CD4-positive, alpha-beta T cell (primary cell): ENCODE results near the gene HBE1. TPM values are rescaled to one million over a fixed set of nuclear protein-coding genes. Genes with fewer than 3 reads are reported as not detected.

ENCODE experiments used
- ATAC-seq: fragments of 200-7000 bp; cut with Tn5 transposase; one replicate; pipeline ENCODE4 v1.10.0; 2022; ENCODE audit warnings: mild to moderate bottlenecking; ENCODE audit not compliant: poor library complexity
- CTCF ChIA-PET: fragments of 350-600 bp; sonication (Branson Sonifier 250); formaldehyde crosslinking; loops from one replicate; lab custom pipeline; 2021; ENCODE audit warnings: antibody characterized with exemption, inconsistent platforms; lab: Charles Lee
- POLR2A ChIA-PET: fragments of 350-600 bp; sonication (Branson Sonifier 250); formaldehyde crosslinking; loops from one replicate; lab custom pipeline; 2021; ENCODE audit warnings: antibody characterized with exemption, inconsistent platforms; lab: Charles Lee
- DNase-seq, 14 experiments: peaks; one replicate each; pipeline ENCODE4 v3.0.0-alpha.2; 2013 to 2020; ENCODE audit warnings: mixed read lengths in 2 of 14
- H3K27ac ChIP-seq, 2 donors: one replicate each; pipeline versions ENCODE4 v1.5.1 to v1.7.0; 2013; ENCODE audit warnings: low read length in 2 of 2, low read depth in 1 of 2, mild to moderate bottlenecking in 1 of 2
- H3K27me3 ChIP-seq, 2 experiments: 1 replicate in 1 of 2; 2 replicates in 1 of 2; pipeline versions ENCODE4 v1.6.1 to v1.7.0; 2013; ENCODE audit warnings: low read length in 2 of 2, control low read depth in 1 of 2, mild to moderate bottlenecking in 1 of 2, moderate library complexity in 1 of 2; ENCODE audit not compliant: insufficient read depth in 2 of 2, control insufficient read depth in 1 of 2
- H3K36me3 ChIP-seq: one replicate; pipeline ENCODE4 v1.6.1; 2013; ENCODE audit warnings: low read length, control low read depth; ENCODE audit not compliant: insufficient read depth
- H3K4me1 ChIP-seq: one replicate; pipeline ENCODE4 v1.6.1; 2013; ENCODE audit warnings: low read length, control low read depth; ENCODE audit not compliant: insufficient read depth
- H3K4me3 ChIP-seq: one replicate; pipeline ENCODE4 v1.5.1; 2013; ENCODE audit warnings: mild to moderate bottlenecking, low read length, moderate library complexity
- H3K9me3 ChIP-seq, 2 experiments: 1 replicate in 1 of 2; 2 replicates in 1 of 2; pipeline versions ENCODE4 v1.6.1 to v1.7.0; 2013; ENCODE audit warnings: low read length in 2 of 2, mild to moderate bottlenecking in 2 of 2, control low read depth in 1 of 2, moderate library complexity in 1 of 2; ENCODE audit not compliant: control insufficient read depth in 1 of 2, insufficient read depth in 1 of 2
- H3K27ac Mint-ChIP-seq: one replicate; pipeline ENCODE4 v1.8.0; 2020; ENCODE audit warnings: mixed read lengths
- H3K27me3 Mint-ChIP-seq: one replicate; pipeline ENCODE4 v1.8.0; 2021; ENCODE audit warnings: mixed read lengths
- H3K36me3 Mint-ChIP-seq: one replicate; pipeline ENCODE4 v1.8.0; 2021; ENCODE audit warnings: low read depth, mixed read lengths
- H3K4me1 Mint-ChIP-seq: one replicate; pipeline ENCODE4 v1.8.0; 2021; ENCODE audit warnings: low read depth, mixed read lengths
- H3K4me3 Mint-ChIP-seq: one replicate; pipeline ENCODE4 v1.8.0; 2020; ENCODE audit warnings: mild to moderate bottlenecking, mixed read lengths
- H3K9me3 Mint-ChIP-seq: one replicate; pipeline ENCODE4 v1.8.0; 2020; ENCODE audit warnings: mixed read lengths
- intact Hi-C, 2 experiments: fragments of 100-400 bp; cut with DNase I in 1 of 2; cut with micrococcal nuclease in 1 of 2; formaldehyde crosslinking; loops; one replicate each; pipeline versions ENCODE4 v1.15.1 to v1.9.0; 2023 to 2025; cut with DNase I, micrococcal nuclease
- total RNA-seq, 174 experiments: library from RNA in 2 of 174; stranded (reverse) in 2 of 174; gene quantifications; one replicate each; pipeline ENCODE4 v1.2.3 and lab custom pipeline; 2021 to 2026
- TF ChIP-seq, protein P1 (sequence below): fragments of 200-600 bp; IDR thresholded peaks from one replicate; pipeline ENCODE4 v1.8.0; 2022; ENCODE audit warnings: antibody characterized with exemption, mild to moderate bottlenecking

HBE1 gene
- total RNA-seq, 2 experiments from 2014 or later = not detected

DNA sequence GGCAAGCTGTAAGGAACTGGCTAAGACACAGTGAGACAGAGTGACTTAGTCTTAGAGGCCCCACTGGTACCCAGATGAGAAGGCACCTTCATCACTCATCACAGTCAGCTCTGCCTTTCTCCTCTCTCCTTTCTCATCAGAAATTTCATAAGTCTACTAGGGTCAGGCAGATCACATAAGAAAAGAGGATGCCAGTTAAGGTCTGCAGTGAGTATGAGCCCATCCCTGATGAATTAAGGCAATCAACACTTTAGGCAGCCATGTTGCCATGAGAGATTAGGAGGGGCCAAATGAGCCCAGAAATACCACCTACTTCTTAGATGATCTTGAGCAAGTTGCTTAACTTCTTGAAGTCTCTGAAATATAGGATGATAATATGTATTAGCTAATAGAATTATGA, 11.9 kb upstream of the HBE1 start:
- H3K4me1 Mint-ChIP-seq = no peaks in the 10 kb centered on the region
- no peak overlapping the region for H3K27ac Mint-ChIP-seq
- ATAC-seq (no peak), DNase-seq (no peak)
- H3K36me3 ChIP-seq = no peaks in the 10 kb centered on the region
- ChIA-PET POLR2A (interaction anchor here (0.6 kb wide), 1 partner anchor 296 kb away, joined by 3 read pairs; no protein-coding TSS in a partner anchor), CTCF (no interaction called here)
- H3K4me3 ChIP-seq = no peak overlapping the region
- no peak overlapping the region for H3K27ac ChIP-seq
- H3K9me3 Mint-ChIP-seq = no peaks in the 10 kb centered on the region
- intact Hi-C loops = no loop called here
- no peaks in the 10 kb centered on the region for H3K27me3 Mint-ChIP-seq
- TF ChIP-seq, protein P1, sequence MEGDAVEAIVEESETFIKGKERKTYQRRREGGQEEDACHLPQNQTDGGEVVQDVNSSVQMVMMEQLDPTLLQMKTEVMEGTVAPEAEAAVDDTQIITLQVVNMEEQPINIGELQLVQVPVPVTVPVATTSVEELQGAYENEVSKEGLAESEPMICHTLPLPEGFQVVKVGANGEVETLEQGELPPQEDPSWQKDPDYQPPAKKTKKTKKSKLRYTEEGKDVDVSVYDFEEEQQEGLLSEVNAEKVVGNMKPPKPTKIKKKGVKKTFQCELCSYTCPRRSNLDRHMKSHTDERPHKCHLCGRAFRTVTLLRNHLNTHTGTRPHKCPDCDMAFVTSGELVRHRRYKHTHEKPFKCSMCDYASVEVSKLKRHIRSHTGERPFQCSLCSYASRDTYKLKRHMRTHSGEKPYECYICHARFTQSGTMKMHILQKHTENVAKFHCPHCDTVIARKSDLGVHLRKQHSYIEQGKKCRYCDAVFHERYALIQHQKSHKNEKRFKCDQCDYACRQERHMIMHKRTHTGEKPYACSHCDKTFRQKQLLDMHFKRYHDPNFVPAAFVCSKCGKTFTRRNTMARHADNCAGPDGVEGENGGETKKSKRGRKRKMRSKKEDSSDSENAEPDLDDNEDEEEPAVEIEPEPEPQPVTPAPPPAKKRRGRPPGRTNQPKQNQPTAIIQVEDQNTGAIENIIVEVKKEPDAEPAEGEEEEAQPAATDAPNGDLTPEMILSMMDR = no peak
- no peak overlapping the region for H3K4me3 Mint-ChIP-seq
- no peaks in the 10 kb centered on the region for H3K9me3 ChIP-seq
- no peaks in the 10 kb centered on the region for H3K27me3 ChIP-seq
- H3K36me3 Mint-ChIP-seq = no peaks in the 10 kb centered on the region
- H3K4me1 ChIP-seq = no peaks in the 10 kb centered on the region

DNA sequence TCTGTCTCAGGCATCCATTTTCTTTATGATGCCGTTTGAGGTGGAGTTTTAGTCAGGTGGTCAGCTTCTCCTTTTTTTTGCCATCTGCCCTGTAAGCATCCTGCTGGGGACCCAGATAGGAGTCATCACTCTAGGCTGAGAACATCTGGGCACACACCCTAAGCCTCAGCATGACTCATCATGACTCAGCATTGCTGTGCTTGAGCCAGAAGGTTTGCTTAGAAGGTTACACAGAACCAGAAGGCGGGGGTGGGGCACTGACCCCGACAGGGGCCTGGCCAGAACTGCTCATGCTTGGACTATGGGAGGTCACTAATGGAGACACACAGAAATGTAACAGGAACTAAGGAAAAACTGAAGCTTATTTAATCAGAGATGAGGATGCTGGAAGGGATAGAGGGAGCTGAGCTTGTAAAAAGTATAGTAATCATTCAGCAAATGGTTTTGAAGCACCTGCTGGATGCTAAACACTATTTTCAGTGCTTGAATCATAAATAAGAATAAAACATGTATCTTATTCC, 10.9 kb upstream of the HBE1 start:
- no peaks in the 10 kb centered on the region for H3K9me3 ChIP-seq
- Mint-ChIP-seq H3K4me3 (no peak overlapping the region), H3K27ac (no peak overlapping the region), H3K36me3 (no peaks in the 10 kb centered on the region), H3K9me3 (no peaks in the 10 kb centered on the region), H3K27me3 (no peaks in the 10 kb centered on the region), H3K4me1 (no peaks in the 10 kb centered on the region)
- no peaks in the 10 kb centered on the region for H3K36me3 ChIP-seq
- no peak overlapping the region for H3K27ac ChIP-seq
- ATAC-seq = no peak
- H3K4me1 ChIP-seq = no peaks in the 10 kb centered on the region
- TF ChIP-seq, protein P1 = no peak
- ChIA-PET CTCF (no interaction called here), POLR2A (no interaction called here)
- intact Hi-C loops = no loop called here
- no peak overlapping the region for H3K4me3 ChIP-seq
- peak in 3 of 14 experiments; percentile 2 to 40 (median 31) for DNase-seq
- H3K27me3 ChIP-seq = no peaks in the 10 kb centered on the region

DNA sequence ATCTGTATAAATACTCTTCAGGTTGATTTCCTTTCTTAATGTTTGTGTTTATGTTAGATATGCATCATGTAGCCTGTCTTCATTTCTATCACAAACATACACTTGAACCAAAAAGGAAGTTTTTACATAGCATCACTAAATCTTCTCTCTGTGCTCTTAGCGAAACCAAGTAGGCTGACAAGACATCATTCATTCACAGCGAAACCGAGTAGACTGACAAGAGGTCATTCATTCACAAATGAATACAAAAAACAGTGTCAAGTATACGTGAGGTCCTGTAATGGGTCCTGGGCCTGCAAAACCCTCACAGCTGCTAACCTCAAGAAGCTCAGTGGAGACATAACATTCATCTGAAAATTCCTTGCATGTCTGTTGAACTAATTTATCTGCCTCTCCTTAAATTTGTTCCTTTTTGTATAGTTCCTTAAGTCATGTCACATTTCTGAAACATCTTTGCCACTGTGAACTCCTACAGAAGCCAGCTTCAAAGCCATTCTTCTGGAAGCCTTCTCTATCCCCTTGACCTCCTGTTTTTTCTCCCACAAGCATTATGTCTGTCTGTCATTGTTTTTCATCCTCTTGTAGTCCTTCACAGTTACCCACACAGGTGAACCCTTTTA, 9.8 kb upstream of the HBE1 start:
- H3K36me3 ChIP-seq = no peaks in the 10 kb centered on the region
- no peak overlapping the region for H3K4me3 Mint-ChIP-seq
- H3K4me1 Mint-ChIP-seq = no peaks in the 10 kb centered on the region
- intact Hi-C loops = no loop called here
- DNase-seq (no peak), ATAC-seq (no peak)
- POLR2A ChIA-PET = no interaction called here
- H3K4me1 ChIP-seq = no peaks in the 10 kb centered on the region
- H3K27ac ChIP-seq = no peak overlapping the region
- CTCF ChIA-PET = no interaction called here
- TF ChIP-seq, protein P1 = no peak
- H3K27me3 Mint-ChIP-seq = no peaks in the 10 kb centered on the region
- H3K27me3 ChIP-seq = no peaks in the 10 kb centered on the region
- H3K4me3 ChIP-seq = no peak overlapping the region
- H3K27ac Mint-ChIP-seq = no peak overlapping the region
- H3K36me3 Mint-ChIP-seq = no peaks in the 10 kb centered on the region
- H3K9me3 Mint-ChIP-seq = no peaks in the 10 kb centered on the region
- H3K9me3 ChIP-seq = no peaks in the 10 kb centered on the region
